PC-3 (cell line): Measurements from ENCODE around the gene CRYBG2. TPM values are rescaled to one million over a fixed set of nuclear protein-coding genes. Genes with fewer than 3 reads are reported as not detected.

Experiments used
- ATAC-seq: fragments of 200-7000 bp; cut with Tn5 transposase; 2 replicates; pipeline ENCODE4 v1.9.1; 2020; ENCODE audit warnings: mild to moderate bottlenecking, moderate library complexity
- BruUV-seq: library from RNA; stranded (reverse); fragments of 400-500 nt; replicated peaks from 2 replicates; lab custom pipeline; 2021; lab: Mats Ljungman, UMichigan
- CTCF ChIA-PET: fragments of 300-600 bp; sonication (Branson Sonifier 250); formaldehyde crosslinking; loops from one replicate; lab custom pipeline; 2022; ENCODE audit warnings: antibody characterized with exemption; lab: Charles Lee
- POLR2A ChIA-PET: fragments of 300-600 bp; sonication (Branson Sonifier 250); formaldehyde crosslinking; loops from one replicate; lab custom pipeline; 2022; ENCODE audit warnings: antibody characterized with exemption; ENCODE audit not compliant: unreplicated experiment; lab: Charles Lee
- DNase-seq: peaks from one replicate; pipeline ENCODE4 v3.0.0-alpha.2; 2015
- H2AFZ ChIP-seq: fragments of 300-600 bp; sonication (generic); 2 replicates; pipeline ENCODE4 v1.6.0; 2016; ENCODE audit warnings: antibody characterized with exemption, low read length
- H3F3A ChIP-seq: fragments of 300-600 bp; sonication (generic); one replicate; pipeline ENCODE4 v1.6.0; 2017; ENCODE audit warnings: antibody characterized with exemption, low read length, control low read depth, mild to moderate bottlenecking; ENCODE audit not compliant: unreplicated experiment
- H3K27ac ChIP-seq: fragments of 300-600 bp; sonication (generic); 2 replicates; pipeline ENCODE4 v1.5.1; 2016; ENCODE audit warnings: mild to moderate bottlenecking, low read length
- H3K27me3 ChIP-seq: fragments of 300-600 bp; sonication (generic); 2 replicates; pipeline ENCODE4 v1.6.1; 2016; ENCODE audit warnings: low read length, mixed read lengths
- H3K36me3 ChIP-seq: fragments of 300-600 bp; sonication (generic); 2 replicates; pipeline ENCODE4 v1.6.1; 2016; ENCODE audit warnings: low read depth, mixed run types, low read length, mixed read lengths
- H3K4me1 ChIP-seq: fragments of 300-600 bp; sonication (generic); 2 replicates; pipeline ENCODE4 v1.5.1; 2016; ENCODE audit warnings: low read length; ENCODE audit not compliant: insufficient read depth
- H3K4me2 ChIP-seq: fragments of 300-600 bp; sonication (generic); 2 replicates; pipeline ENCODE4 v1.6.0; 2016; ENCODE audit warnings: low read length
- H3K4me3 ChIP-seq: fragments of 300-600 bp; sonication (generic); 2 replicates; pipeline ENCODE4 v1.5.1; 2016; ENCODE audit warnings: mild to moderate bottlenecking, low read length, mixed read lengths
- H3K79me2 ChIP-seq: fragments of 300-600 bp; sonication (generic); 2 replicates; pipeline ENCODE4 v1.6.1; 2017; ENCODE audit warnings: low read length, mixed read lengths
- H3K9ac ChIP-seq: fragments of 300-600 bp; sonication (generic); 2 replicates; pipeline ENCODE4 v1.6.0; 2016; ENCODE audit warnings: mild to moderate bottlenecking, low read length
- H3K9me2 ChIP-seq: fragments of 300-600 bp; sonication (generic); replicated peaks from 2 replicates; pipeline ENCODE4 v1.6.1; 2016; ENCODE audit warnings: mixed run types, low read length, mixed read lengths
- H3K9me3 ChIP-seq: fragments of 300-600 bp; sonication (generic); 2 replicates; pipeline ENCODE4 v1.6.1; 2016; ENCODE audit warnings: low read length, mixed read lengths
- H4K20me1 ChIP-seq: fragments of 300-600 bp; sonication (generic); 2 replicates; pipeline ENCODE4 v1.6.1; 2016; ENCODE audit warnings: low read length, mixed read lengths
- CTCF ChIP-seq: fragments of 300-600 bp; sonication (generic); conservative IDR thresholded peaks from 2 replicates; pipeline ENCODE4 v1.5.1; 2017; ENCODE audit warnings: antibody characterized with exemption, low read depth, mild to moderate bottlenecking, low read length
- EZH2 ChIP-seq: fragments of 300-600 bp; sonication (generic); IDR thresholded peaks from one replicate; pipeline ENCODE4 v1.6.1; 2017; ENCODE audit warnings: antibody characterized with exemption, mild to moderate bottlenecking, low read length; ENCODE audit not compliant: unreplicated experiment
- EZH2phosphoT487 ChIP-seq: fragments of 300-600 bp; sonication (generic); IDR thresholded peaks from 2 replicates; pipeline ENCODE4 v1.6.1; 2018; ENCODE audit warnings: mild to moderate bottlenecking, antibody characterized with exemption, low read length, borderline replicate concordance
- intact Hi-C: fragments of 100-400 bp; cut with micrococcal nuclease; formaldehyde crosslinking; loops from 2 replicates; pipeline ENCODE4 v1.9.0; 2023
- total RNA-seq: library from RNA; depleted of rRNA; stranded (reverse); fragments of >200 nt; gene quantifications from 2 replicates; pipeline ENCODE4 v1.2.3, GENCODE V29; 2014

CRYBG2 gene
- total RNA-seq, 1 experiment from 2014 or later, result 15.3 TPM

GRCh38 chr1:26302733-26303405 lies 51.1 kb downstream of the CRYBG2 start:
- peak overlapping the region; percentile 52 for H3K4me2 ChIP-seq
- H3K79me2 ChIP-seq, result peaks cover 32% of the 10 kb centered on the region
- no TSS peak for BruUV-seq
- H3K9me2 ChIP-seq, result no peaks in the 10 kb centered on the region
- no peaks in the 10 kb centered on the region for H3K36me3 ChIP-seq
- H3K27me3 ChIP-seq, result no peaks in the 10 kb centered on the region
- H3K4me3 ChIP-seq, result no peak overlapping the region
- DNase-seq (peak; percentile 88), ATAC-seq (peak; percentile 56)
- H3K4me1 ChIP-seq, result peaks cover 38% of the 10 kb centered on the region
- TF ChIP-seq EZH2, result no peak
- TF ChIP-seq CTCF, result no peak
- H3K9ac ChIP-seq, result peak overlapping the region; percentile 53
- CTCF ChIA-PET, result interaction anchor here (1.0 kb wide), 1 partner anchor 18 kb away, joined by 3 read pairs; no protein-coding TSS in a partner anchor
- POLR2A ChIA-PET, result interaction anchor here (0.6 to 0.7 kb wide), 2 partner anchors 23 to 221 kb away, joined by 3 to 4 read pairs; no protein-coding TSS in a partner anchor
- H3F3A ChIP-seq, result no peaks in the 10 kb centered on the region
- no peaks in the 10 kb centered on the region for H4K20me1 ChIP-seq
- intact Hi-C loops, result loop anchor here (2.0 kb wide), 1 partner anchor 18 kb away; no protein-coding TSS in a partner anchor
- no peak overlapping the region for H2AFZ ChIP-seq
- peak overlapping the region; percentile 87 for H3K27ac ChIP-seq
- no peaks in the 10 kb centered on the region for H3K9me3 ChIP-seq

- Histone ChIP-seq H3K9me2 (no peaks in the 10 kb centered on the region), H3K27ac (no peak overlapping the region), H3K4me1 (peaks cover 31% of the 10 kb centered on the region), H3K9me3 (no peaks in the 10 kb centered on the region), H3K79me2 (peaks cover 27% of the 10 kb centered on the region), H3K4me2 (no peak overlapping the region), H4K20me1 (no peaks in the 10 kb centered on the region), H3K36me3 (no peaks in the 10 kb centered on the region), H3K9ac (no peak overlapping the region), H3K27me3 (no peaks in the 10 kb centered on the region), H3F3A (no peaks in the 10 kb centered on the region), H2AFZ (no peak overlapping the region), H3K4me3 (no peak overlapping the region)
- intact Hi-C loops, result no loop called here
- no peak for ATAC-seq
- CTCF ChIA-PET, result no interaction called here
- no peak for TF ChIP-seq CTCF
- no peak for TF ChIP-seq EZH2
- TF ChIP-seq EZH2phosphoT487, result no peak
- DNase-seq, result no peak
- BruUV-seq, result no TSS peak
- POLR2A ChIA-PET, result no interaction called here
Observed at GRCh38 chr1:26300578-26301275, 53.2 kb downstream of the CRYBG2 start.

GRCh38 chr1:26297791-26298124 lies 56.2 kb downstream of the CRYBG2 start:
- Histone ChIP-seq H3K9me2 (no peaks in the 10 kb centered on the region), H3F3A (no peaks in the 10 kb centered on the region), H3K27ac (no peak overlapping the region; the same call in 1 of the 2 replicates), H3K4me1 (peaks cover 12% of the 10 kb centered on the region), H3K27me3 (no peaks in the 10 kb centered on the region), H4K20me1 (no peaks in the 10 kb centered on the region), H3K79me2 (peaks cover 6% of the 10 kb centered on the region; the same call in 1 of the 2 replicates), H3K4me3 (no peak overlapping the region), H3K9me3 (no peaks in the 10 kb centered on the region), H3K4me2 (no peak overlapping the region), H3K9ac (no peak overlapping the region), H2AFZ (no peak overlapping the region), H3K36me3 (no peaks in the 10 kb centered on the region)
- BruUV-seq, result no TSS peak
- TF ChIP-seq EZH2 (no peak), EZH2phosphoT487 (no peak), CTCF (no peak)
- intact Hi-C loops, result no loop called here
- ChIA-PET POLR2A (no interaction called here), CTCF (no interaction called here)
- no peak for DNase-seq
- no peak for ATAC-seq
